Neural progenitor cell (in vitro differentiated cells): Measurements from ENCODE around the gene SMAD7. TPM values are rescaled to one million over a fixed set of nuclear protein-coding genes. Genes with fewer than 3 reads are reported as not detected.

Experiments
- DNase-seq: peaks from one replicate; pipeline ENCODE4 v3.0.0-alpha.2; 2016; ENCODE audit warnings: low spot score
- H2AFZ ChIP-seq: fragments of 200-600 bp; sonication (generic); replicated peaks from 2 replicates; pipeline ENCODE4 v1.6.1; 2016; ENCODE audit warnings: antibody characterized with exemption
- H3F3A ChIP-seq: fragments of 200-600 bp; sonication (generic); 2 replicates; pipeline ENCODE4 v1.6.1; 2016; ENCODE audit warnings: antibody characterized with exemption, low read depth
- H3K27ac ChIP-seq: fragments of 200-600 bp; sonication (generic); 2 replicates; pipeline ENCODE4 v1.5.1; 2016; ENCODE audit warnings: mild to moderate bottlenecking
- H3K27me3 ChIP-seq: fragments of 200-600 bp; sonication (generic); 2 replicates; pipeline ENCODE4 v1.6.1; 2016; ENCODE audit warnings: mild to moderate bottlenecking, moderate library complexity
- H3K36me3 ChIP-seq: fragments of 200-600 bp; sonication (generic); 2 replicates; pipeline ENCODE4 v1.5.1; 2016
- H3K4me1 ChIP-seq: fragments of 200-600 bp; sonication (generic); 2 replicates; pipeline ENCODE4 v1.6.1; 2016; ENCODE audit warnings: mixed run types
- H3K4me2 ChIP-seq: fragments of 200-600 bp; sonication (generic); 2 replicates; pipeline ENCODE4 v1.6.1; 2016
- H3K4me3 ChIP-seq: fragments of 200-600 bp; sonication (generic); 2 replicates; pipeline ENCODE4 v1.5.1; 2016
- H3K79me2 ChIP-seq: fragments of 200-600 bp; sonication (generic); 2 replicates; pipeline ENCODE4 v1.6.1; 2016; ENCODE audit warnings: low read depth
- H3K9ac ChIP-seq: fragments of 200-600 bp; sonication (generic); 2 replicates; pipeline ENCODE4 v1.6.1; 2016
- H3K9me3 ChIP-seq: fragments of 200-600 bp; sonication (generic); 2 replicates; pipeline ENCODE4 v1.5.1; 2016; ENCODE audit warnings: low read depth
- H4K20me1 ChIP-seq: fragments of 200-600 bp; sonication (generic); 2 replicates; pipeline ENCODE4 v1.6.1; 2016; ENCODE audit warnings: low read depth
- H3K27ac Mint-ChIP-seq: 3 replicates; pipeline ENCODE4 v1.8.0; 2021; ENCODE audit warnings: mixed read lengths
- H3K27me3 Mint-ChIP-seq: 2 replicates; pipeline ENCODE4 v1.8.0; 2022; ENCODE audit warnings: low read depth, mild to moderate bottlenecking, inconsistent platforms, moderate library complexity, mixed read lengths; ENCODE audit not compliant: insufficient read depth
- H3K36me3 Mint-ChIP-seq: 3 replicates; pipeline ENCODE4 v1.8.0; 2021; ENCODE audit warnings: mixed read lengths
- H3K4me1 Mint-ChIP-seq: 3 replicates; pipeline ENCODE4 v1.8.0; 2021; ENCODE audit warnings: mixed read lengths
- H3K4me3 Mint-ChIP-seq: 3 replicates; pipeline ENCODE4 v1.8.0; 2021; ENCODE audit warnings: mild to moderate bottlenecking, moderate library complexity, mixed read lengths
- H3K9me3 Mint-ChIP-seq: 3 replicates; pipeline ENCODE4 v1.8.0; 2020; ENCODE audit warnings: mixed read lengths
- CTCF ChIP-seq: fragments of 200-600 bp; sonication (generic); IDR thresholded peaks from 2 replicates; pipeline ENCODE4 v1.5.1; 2017; ENCODE audit warnings: antibody characterized with exemption, mild to moderate bottlenecking
- EZH2 ChIP-seq: fragments of 200-600 bp; sonication (generic); IDR thresholded peaks from 2 replicates; pipeline ENCODE4 v1.6.1; 2017; ENCODE audit warnings: antibody characterized with exemption, mild to moderate bottlenecking, moderate library complexity
- EZH2phosphoT487 ChIP-seq: fragments of 200-600 bp; sonication (generic); IDR thresholded peaks from 2 replicates; pipeline ENCODE4 v1.6.1; 2017; ENCODE audit warnings: antibody characterized with exemption
- total RNA-seq: library from RNA; depleted of rRNA; stranded (reverse); fragments of >200 nt; gene quantifications from 2 replicates; pipeline ENCODE4 v1.2.3, GENCODE V29; 2015; ENCODE audit warnings: low replicate concordance

Gene SMAD7
- total RNA-seq, 1 donor from 2014 or later, result 1.1 TPM

- H3K4me1 Mint-ChIP-seq, result peaks cover 57% of the 10 kb centered on the region
These were observed 13.1 kb upstream of the SMAD7 start for GRCh38 chr18:48963586-48964470.

GRCh38 chr18:48962994-48963561 lies 12.3 kb upstream of the SMAD7 start:
- Histone ChIP-seq H2AFZ (no peak overlapping the region), H3K9ac (no peak overlapping the region), H3K27ac (no peak overlapping the region), H3K36me3 (no peaks in the 10 kb centered on the region), H3K4me1 (peaks cover 18% of the 10 kb centered on the region), H3K79me2 (no peaks in the 10 kb centered on the region), H3K4me2 (no peak overlapping the region), H4K20me1 (no peaks in the 10 kb centered on the region), H3F3A (peaks cover 23% of the 10 kb centered on the region), H3K27me3 (peaks cover 48% of the 10 kb centered on the region), H3K9me3 (no peaks in the 10 kb centered on the region), H3K4me3 (no peak overlapping the region)
- Mint-ChIP-seq H3K4me3 (peak overlapping the region; percentile 44), H3K27me3 (peaks cover 19% of the 10 kb centered on the region), H3K4me1 (peaks cover 52% of the 10 kb centered on the region), H3K27ac (peak overlapping the region; percentile 88), H3K36me3 (no peaks in the 10 kb centered on the region), H3K9me3 (peaks cover 2% of the 10 kb centered on the region)
- no peak for DNase-seq
- TF ChIP-seq CTCF, result no peak
- TF ChIP-seq EZH2phosphoT487, result no peak
- no peak for TF ChIP-seq EZH2

More at GRCh38 chr18:48963586-48964470, 13.1 kb upstream of the SMAD7 start:
- H3K9me3 Mint-ChIP-seq, result peaks cover 2% of the 10 kb centered on the region
- Histone ChIP-seq H3K4me2 (no peak overlapping the region), H3K9ac (no peak overlapping the region), H3K27ac (no peak overlapping the region), H3K4me3 (no peak overlapping the region), H4K20me1 (no peaks in the 10 kb centered on the region), H3K27me3 (peaks cover 48% of the 10 kb centered on the region), H3K4me1 (peaks cover 22% of the 10 kb centered on the region), H3K79me2 (no peaks in the 10 kb centered on the region), H3K36me3 (no peaks in the 10 kb centered on the region), H2AFZ (no peak overlapping the region), H3K9me3 (no peaks in the 10 kb centered on the region), H3F3A (peaks cover 24% of the 10 kb centered on the region)
- no peak for TF ChIP-seq EZH2
- DNase-seq, result no peak
- H3K27me3 Mint-ChIP-seq, result peaks cover 20% of the 10 kb centered on the region
- H3K36me3 Mint-ChIP-seq, result no peaks in the 10 kb centered on the region
- no peak overlapping the region for H3K4me3 Mint-ChIP-seq
- peak overlapping the region; percentile 90 for H3K27ac Mint-ChIP-seq

DNA sequence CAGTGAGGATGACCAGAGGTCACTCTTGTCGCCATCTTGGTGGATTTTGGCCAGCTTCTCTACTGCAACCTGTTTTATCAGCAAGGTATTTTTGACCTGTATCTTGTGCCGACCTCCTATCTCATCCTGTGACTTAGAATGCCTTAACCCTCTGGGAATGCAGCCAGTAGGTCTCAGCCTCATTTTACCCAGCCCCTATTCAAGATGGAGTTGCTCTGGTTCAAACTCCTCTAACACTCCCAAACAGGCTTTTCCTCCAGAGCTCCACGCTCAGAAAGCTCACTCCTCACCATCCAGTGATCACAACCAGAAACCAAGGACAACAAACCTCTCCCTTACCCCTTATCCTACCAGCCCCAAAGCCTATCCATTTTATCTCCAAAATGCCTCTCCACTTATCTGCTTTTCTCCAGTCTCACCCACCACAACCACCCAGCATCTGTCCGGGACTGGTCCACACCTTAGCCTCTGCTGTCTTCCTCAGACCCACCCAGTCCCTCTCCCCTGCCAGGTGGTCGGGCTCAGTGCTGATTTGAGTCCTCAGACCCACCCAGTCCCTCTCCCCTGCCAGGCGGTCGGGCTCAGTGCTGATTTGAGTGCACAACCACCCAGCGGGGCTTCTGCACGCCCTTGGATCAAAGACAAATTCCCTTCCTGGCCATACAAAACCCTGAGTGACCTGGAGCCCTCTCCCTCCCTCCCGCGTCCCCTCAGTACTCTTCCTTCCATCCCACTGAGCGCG lies 11.7 kb upstream of the SMAD7 start:
- no peaks in the 10 kb centered on the region for H4K20me1 ChIP-seq
- H3K4me3 ChIP-seq, result no peak overlapping the region
- H3K9me3 ChIP-seq, result no peaks in the 10 kb centered on the region
- H3K79me2 ChIP-seq, result no peaks in the 10 kb centered on the region
- peaks cover 44% of the 10 kb centered on the region for H3K27me3 ChIP-seq
- H3K27ac ChIP-seq, result no peak overlapping the region
- DNase-seq, result no peak
- H3F3A ChIP-seq, result peaks cover 23% of the 10 kb centered on the region
- H3K4me1 Mint-ChIP-seq, result peaks cover 50% of the 10 kb centered on the region
- peak overlapping the region; percentile 88 for H3K27ac Mint-ChIP-seq
- TF ChIP-seq EZH2, result no peak
- no peak for TF ChIP-seq EZH2phosphoT487
- TF ChIP-seq CTCF, result no peak
- H3K27me3 Mint-ChIP-seq, result peaks cover 17% of the 10 kb centered on the region
- no peak overlapping the region for H3K9ac ChIP-seq
- H2AFZ ChIP-seq, result no peak overlapping the region
- peak overlapping the region; percentile 44 for H3K4me3 Mint-ChIP-seq
- H3K9me3 Mint-ChIP-seq, result peaks cover 2% of the 10 kb centered on the region
- peaks cover 18% of the 10 kb centered on the region for H3K4me1 ChIP-seq
- no peak overlapping the region for H3K4me2 ChIP-seq
- H3K36me3 ChIP-seq, result no peaks in the 10 kb centered on the region
- no peaks in the 10 kb centered on the region for H3K36me3 Mint-ChIP-seq
